K562 (cell line): Measurements from ENCODE around the gene CFAP58.

Source experiments
- MAZ ChIP-seq, 2 experiments: fragments of 450-650 bp in 1 of 2; sonication (generic) in 1 of 2; formaldehyde crosslinking; IDR thresholded peaks in 1 of 2; conservative IDR thresholded peaks in 1 of 2; 2 replicates each; pipeline versions ENCODE4 v1.4.0 to v1.5.0; 2020; ENCODE audit warnings: mild to moderate bottlenecking in 1 of 2, missing genetic modification reagents in 1 of 2
- NFE2L1 ChIP-seq: fragments of 450-650 bp; IDR thresholded peaks from 2 replicates; pipeline ENCODE4 v1.6.1; 2016; ENCODE audit warnings: missing genetic modification characterization, low read depth, mild to moderate bottlenecking, missing compliant biosample characterization, moderate library complexity, borderline replicate concordance

GRCh38 chr10:104342941-104343411, 10.7 kb upstream of the CFAP58 start:
- TF ChIP-seq NFE2L1 (tag) (no peak), MAZ (CRISPR knock-in tag; conservative IDR thresholded peaks at IDR 0.05 in 1 of 2, IDR thresholded peaks at IDR 0.05 in 1 of 2) (no peak)
